Endothelial cell of umbilical vein (primary cell): ENCODE results near the gene RPL38. TPM values are rescaled to one million over a fixed set of nuclear protein-coding genes. Genes with fewer than 3 reads are reported as not detected.

Source experiments
- BruUV-seq: library from RNA; stranded (reverse); fragments of 400-500 nt; replicated peaks from 2 replicates; lab custom pipeline; 2021; lab: Mats Ljungman, UMichigan
- CTCF ChIA-PET: fragments of 300-600, 350-600 bp; sonication (Branson Sonifier 250); formaldehyde crosslinking; loops from one replicate; lab custom pipeline; 2021; ENCODE audit warnings: antibody characterized with exemption, inconsistent platforms; lab: Charles Lee
- POLR2A ChIA-PET: fragments of 300-600, 350-600 bp; sonication (Branson Sonifier 250); formaldehyde crosslinking; loops from one replicate; lab custom pipeline; 2021; ENCODE audit warnings: antibody characterized with exemption, inconsistent platforms; lab: Charles Lee
- DNase-seq: peaks from one replicate; pipeline ENCODE4 v3.0.0-alpha.2; 2011; ENCODE audit warnings: low read depth, low spot score
- FAIRE-seq: peaks from 2 replicates; lab custom pipeline; 2011; peaks lifted over from hg19 to GRCh38; lab: Jason Lieb, UNC
- H2AFZ ChIP-seq: 2 replicates; pipeline ENCODE4 v1.6.0; 2012; ENCODE audit warnings: low read depth, low read length, control low read depth, inconsistent platforms
- H3K27ac ChIP-seq: 2 replicates; pipeline ENCODE4 v1.5.1; 2011; ENCODE audit warnings: low read depth, mild to moderate bottlenecking, control low read depth, low read length, moderate library complexity; ENCODE audit not compliant: insufficient read depth
- H3K27me3 ChIP-seq, 2 experiments: 2 replicates each; pipeline versions ENCODE4 v1.6.0 to v1.6.1; 2011; ENCODE audit warnings: low read length in 2 of 2, mixed read lengths in 1 of 2; ENCODE audit not compliant: control insufficient read depth in 2 of 2, insufficient read depth in 2 of 2
- H3K36me3 ChIP-seq, 2 experiments: 2 replicates in 1 of 2; 3 replicates in 1 of 2; pipeline ENCODE4 v1.5.1; 2011; ENCODE audit warnings: low read length in 2 of 2, mild to moderate bottlenecking in 1 of 2, moderate library complexity in 1 of 2; ENCODE audit not compliant: control insufficient read depth in 2 of 2, insufficient read depth in 2 of 2; ENCODE audit errors: extremely low read depth in 1 of 2
- H3K4me1 ChIP-seq: 3 replicates; pipeline ENCODE4 v1.5.1; 2011; ENCODE audit warnings: mild to moderate bottlenecking, low read length; ENCODE audit not compliant: control insufficient read depth, insufficient read depth; ENCODE audit errors: extremely low read depth
- H3K4me2 ChIP-seq: 2 replicates; pipeline ENCODE4 v1.6.1; 2011; ENCODE audit warnings: low read length, control low read depth, mixed read lengths; ENCODE audit not compliant: insufficient read depth
- H3K4me3 ChIP-seq, 3 experiments: fragments of 200-600 bp in 1 of 3; sonication (generic), shearing (Covaris generic) in 1 of 3; replicated peaks in 1 of 3; 2 replicates each; pipeline ENCODE4 v1.5.1; 2011 to 2016; ENCODE audit warnings: control low read depth in 3 of 3, low read length in 3 of 3, mild to moderate bottlenecking in 2 of 3, inconsistent platforms in 1 of 3, low read depth in 1 of 3, moderate library complexity in 1 of 3; ENCODE audit not compliant: insufficient read depth in 1 of 3
- H3K79me2 ChIP-seq: 2 replicates; pipeline ENCODE4 v1.6.0; 2012; ENCODE audit warnings: low read length, inconsistent platforms; ENCODE audit not compliant: control insufficient read depth, insufficient read depth
- H3K9ac ChIP-seq: replicated peaks from 2 replicates; pipeline ENCODE3; 2011; ENCODE audit warnings: low read length, control low read depth; ENCODE audit not compliant: insufficient read depth; ENCODE audit errors: extremely low read depth
- H3K9me1 ChIP-seq: replicated peaks from 3 replicates; pipeline ENCODE4 v1.6.0; 2011; ENCODE audit warnings: mild to moderate bottlenecking, low read length; ENCODE audit not compliant: control insufficient read depth, insufficient read depth; ENCODE audit errors: extremely low read depth
- H3K9me3 ChIP-seq: replicated peaks from 2 replicates; pipeline ENCODE4 v1.5.1; 2012; ENCODE audit warnings: low read length, inconsistent platforms; ENCODE audit not compliant: control insufficient read depth, insufficient read depth
- H4K20me1 ChIP-seq: replicated peaks from 2 replicates; pipeline ENCODE3; 2011; ENCODE audit warnings: mild to moderate bottlenecking, low read length; ENCODE audit not compliant: control insufficient read depth, insufficient read depth; ENCODE audit errors: extremely low read depth
- CTCF ChIP-seq, 2 donors: IDR thresholded peaks; 1 replicate in 1 of 2; 2 replicates in 1 of 2; pipeline ENCODE4 v1.5.1; 2011; ENCODE audit warnings: low read length in 2 of 2, mild to moderate bottlenecking in 2 of 2, moderate library complexity in 2 of 2, control low read depth in 1 of 2, inconsistent platforms in 1 of 2, low read depth in 1 of 2; ENCODE audit not compliant: insufficient read depth in 1 of 2; ENCODE audit errors: extremely low read depth in 1 of 2
- EZH2 ChIP-seq: IDR thresholded peaks from 2 replicates; pipeline ENCODE4 v1.6.1; 2012; ENCODE audit warnings: borderline replicate concordance, low read depth, mild to moderate bottlenecking, moderate library complexity, low read length, inconsistent platforms; ENCODE audit not compliant: severe bottlenecking
- FOS ChIP-seq: IDR thresholded peaks from 2 replicates; pipeline ENCODE4 v1.6.1; 2011; ENCODE audit warnings: mild to moderate bottlenecking, low read length, moderate library complexity, borderline replicate concordance; ENCODE audit not compliant: insufficient read depth
- GATA2 ChIP-seq: IDR thresholded peaks from 2 replicates; pipeline ENCODE4 v1.7.0; 2011; ENCODE audit warnings: low read depth, mild to moderate bottlenecking, moderate library complexity, mixed read lengths, low read length; ENCODE audit not compliant: insufficient read length, insufficient read depth
- JUN ChIP-seq: IDR thresholded peaks from 2 replicates; pipeline ENCODE4 v1.6.1; 2011; ENCODE audit warnings: borderline replicate concordance, low read depth; ENCODE audit not compliant: insufficient read length, insufficient read depth
- MAX ChIP-seq: IDR thresholded peaks from 2 replicates; pipeline ENCODE4 v1.6.1; 2011; ENCODE audit not compliant: insufficient read depth, insufficient read length
- MYC ChIP-seq: IDR thresholded peaks from one replicate; pipeline ENCODE4 v1.6.1; 2011; ENCODE audit warnings: mild to moderate bottlenecking, low read depth, low read length
- POLR2A ChIP-seq: IDR thresholded peaks from 2 replicates; pipeline ENCODE4 v1.6.1; 2012; ENCODE audit warnings: low read depth, mild to moderate bottlenecking, control low read depth, low read length
- POLR2AphosphoS5 ChIP-seq: IDR thresholded peaks from 2 replicates; pipeline ENCODE4 v1.6.1; 2012; ENCODE audit warnings: low read depth, mild to moderate bottlenecking, control low read depth, low read length, moderate library complexity; ENCODE audit not compliant: insufficient read depth
- dilution Hi-C: fragments of 300-500 bp; cut with MboI; formaldehyde crosslinking; loops from one replicate; pipeline ENCODE4 v1.15.0; 2019; ENCODE audit warnings: low sequenced_read_pairs; ENCODE audit not compliant: extremely low pct_ligation_motif_present
- intact Hi-C: fragments of 100-400 bp; cut with micrococcal nuclease; formaldehyde crosslinking; loops from one replicate; pipeline ENCODE4 v1.10.0; 2022
- polyA plus RNA-seq, 4 experiments: library from polyadenylated mRNA; depleted of rRNA in 3 of 4; stranded (reverse) in 3 of 4; unstranded in 1 of 4; fragments of >200 nt; gene quantifications; 2 replicates each; pipeline versions ENCODE4 v1.2.1 to v1.2.3, GENCODE V29; 2011 to 2012; ENCODE audit warnings: missing spikeins in 1 of 4
- total RNA-seq: library from RNA; stranded (reverse); gene quantifications from 2 replicates; pipeline ENCODE4 v1.2.3, GENCODE V29; 2021

Gene RPL38
- total and polyA plus RNA-seq, 2 donors (not counting 3 experiments of a cell fraction or from before 2014, with no cell fraction given) = 256 to 1,006 TPM

- TF ChIP-seq GATA2 (no peak), MYC (no peak), POLR2A (no peak), POLR2AphosphoS5 (no peak), JUN (no peak), CTCF (IDR thresholded peaks at IDR 0.05; ENCODE audit: extremely low read depth in 1 of 2, insufficient read depth in 1 of 2, low read depth in 1 of 2, low read length in 2 of 2) (no peak), EZH2 (no peak), FOS (no peak), MAX (no peak)
- H3K27ac ChIP-seq = no peak overlapping the region
- ChIA-PET POLR2A (no interaction called here), CTCF (no interaction called here)
- H3K9me3 ChIP-seq = no peaks in the 10 kb centered on the region
- no peaks in the 10 kb centered on the region for H3K79me2 ChIP-seq
- no peak overlapping the region for H3K9ac ChIP-seq
- dilution Hi-C loops (no loop called here), intact Hi-C loops (no loop called here)
- H3K4me1 ChIP-seq = no peaks in the 10 kb centered on the region
- no peak for DNase-seq
- peaks cover 8 to 14% of the 10 kb centered on the region in 2 experiments for H3K27me3 ChIP-seq
- no peak for FAIRE-seq
- H3K4me3 ChIP-seq = no peak overlapping the region
- H3K36me3 ChIP-seq = no peaks in the 10 kb centered on the region
- no peak overlapping the region for H2AFZ ChIP-seq
- no peaks in the 10 kb centered on the region for H3K9me1 ChIP-seq
- BruUV-seq = no TSS peak
- no peaks in the 10 kb centered on the region for H4K20me1 ChIP-seq
- no peak overlapping the region for H3K4me2 ChIP-seq
These were observed 5.7 kb upstream of the RPL38 start for GRCh38 chr17:74197801-74198200.
